ENCODE data around the gene CRACR2B. TPM values are rescaled to one million over a fixed set of nuclear protein-coding genes. Genes with fewer than 3 reads are reported as not detected.

The CRACR2B gene
- total RNA-seq, 4 donors from 2014 or later, result 82.7 to 373 (median 210) TPM

DNA sequence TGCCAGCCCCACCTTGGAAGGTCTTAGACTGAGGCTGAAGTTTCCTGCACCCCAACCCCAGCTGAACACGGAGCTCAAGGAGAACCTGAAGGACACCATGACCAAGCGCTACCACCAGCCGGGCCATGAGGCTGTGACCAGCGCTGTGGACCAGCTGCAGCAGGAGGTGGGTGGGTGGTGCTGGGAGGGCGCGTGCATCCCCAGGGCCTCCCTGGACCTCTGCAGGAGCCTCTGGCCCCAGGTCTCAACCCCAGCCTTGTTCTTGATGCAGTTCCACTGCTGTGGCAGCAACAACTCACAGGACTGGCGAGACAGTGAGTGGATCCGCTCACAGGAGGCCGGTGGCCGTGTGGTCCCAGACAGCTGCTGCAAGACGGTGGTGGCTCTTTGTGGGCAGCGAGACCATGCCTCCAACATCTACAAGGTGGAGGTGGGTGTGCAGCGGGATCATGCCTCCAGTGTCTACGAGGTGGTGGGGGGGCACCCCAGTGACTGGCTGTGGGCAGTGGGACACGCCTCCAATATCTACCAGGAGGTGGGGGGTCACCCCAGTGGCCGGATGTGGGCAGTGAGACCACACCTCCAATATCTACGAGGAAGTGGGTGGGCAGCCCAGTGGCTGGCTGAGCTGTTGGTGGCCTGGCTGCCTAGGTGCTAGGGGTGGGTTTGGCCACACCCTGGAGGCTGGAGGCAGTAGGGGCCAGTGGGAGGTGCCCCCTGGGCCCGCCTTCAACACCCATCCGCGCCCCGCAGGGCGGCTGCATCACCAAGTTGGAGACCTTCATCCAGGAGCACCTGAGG is 9.7 kb downstream of the CRACR2B start:
- peaks cover 0 to 16% (median 6%) of the 10 kb centered on the region in 4 donors for H3K36me3 ChIP-seq
- intact Hi-C loops (cut with DNase I; ENCODE audit: low total_unique reads) (no loop called here), in situ Hi-C loops (cut with MboI; ENCODE audit: low pct_ligation_motif_present in 1 of 4, low pct_unique_long_range_greater_than_20kb in 1 of 4, low sequenced_read_pairs in 3 of 4) (no loop called here)
- 83 to 84% methylated on average over 8 to 17 of the region's 22 CpGs for WGBS, 2 donors (ENCODE audit: low coverage in 1 of 2)
- TF ChIP-seq, protein P1, sequence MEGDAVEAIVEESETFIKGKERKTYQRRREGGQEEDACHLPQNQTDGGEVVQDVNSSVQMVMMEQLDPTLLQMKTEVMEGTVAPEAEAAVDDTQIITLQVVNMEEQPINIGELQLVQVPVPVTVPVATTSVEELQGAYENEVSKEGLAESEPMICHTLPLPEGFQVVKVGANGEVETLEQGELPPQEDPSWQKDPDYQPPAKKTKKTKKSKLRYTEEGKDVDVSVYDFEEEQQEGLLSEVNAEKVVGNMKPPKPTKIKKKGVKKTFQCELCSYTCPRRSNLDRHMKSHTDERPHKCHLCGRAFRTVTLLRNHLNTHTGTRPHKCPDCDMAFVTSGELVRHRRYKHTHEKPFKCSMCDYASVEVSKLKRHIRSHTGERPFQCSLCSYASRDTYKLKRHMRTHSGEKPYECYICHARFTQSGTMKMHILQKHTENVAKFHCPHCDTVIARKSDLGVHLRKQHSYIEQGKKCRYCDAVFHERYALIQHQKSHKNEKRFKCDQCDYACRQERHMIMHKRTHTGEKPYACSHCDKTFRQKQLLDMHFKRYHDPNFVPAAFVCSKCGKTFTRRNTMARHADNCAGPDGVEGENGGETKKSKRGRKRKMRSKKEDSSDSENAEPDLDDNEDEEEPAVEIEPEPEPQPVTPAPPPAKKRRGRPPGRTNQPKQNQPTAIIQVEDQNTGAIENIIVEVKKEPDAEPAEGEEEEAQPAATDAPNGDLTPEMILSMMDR (IDR thresholded peaks at IDR 0.05), result no peak
- TF ChIP-seq POLR2A (IDR thresholded peaks at IDR 0.05), result no peak
- no peak for TF ChIP-seq POLR2AphosphoS5 (IDR thresholded peaks at IDR 0.05)
- TF ChIP-seq EP300 (IDR thresholded peaks at IDR 0.05; ENCODE audit: low read depth), result no peak
- peaks cover 30 to 80% (median 56%) of the 10 kb centered on the region in 4 donors for H3K4me1 ChIP-seq
- H3K9me3 ChIP-seq, result no peaks in the 10 kb centered on the region
- peak overlapping the region in 1 of 4 donors; percentile 91 for H3K27ac ChIP-seq
- no peaks in the 10 kb centered on the region for H3K27me3 ChIP-seq
- no peak overlapping the region for H3K4me3 ChIP-seq
- DNase-seq, result no peak

DNA sequence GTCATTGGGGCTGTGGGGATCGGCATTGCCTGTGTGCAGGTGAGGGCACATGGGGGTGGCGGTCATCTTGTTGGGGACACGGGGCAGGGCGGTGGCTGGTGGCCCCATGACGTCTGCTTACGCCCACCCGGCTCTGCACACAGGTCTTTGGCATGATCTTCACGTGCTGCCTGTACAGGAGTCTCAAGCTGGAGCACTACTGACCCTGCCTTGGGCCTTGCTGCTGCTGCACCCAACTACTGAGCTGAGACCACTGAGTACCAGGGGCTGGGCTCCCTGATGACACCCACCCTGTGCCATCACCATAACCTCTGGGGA is 10.2 kb downstream of the CRACR2B start:
- peaks cover 29 to 80% (median 55%) of the 10 kb centered on the region in 4 donors for H3K4me1 ChIP-seq
- peaks cover 0 to 16% (median 6%) of the 10 kb centered on the region in 4 donors for H3K36me3 ChIP-seq
- TF ChIP-seq, protein P1 (IDR thresholded peaks at IDR 0.05), result no peak
- TF ChIP-seq POLR2A (IDR thresholded peaks at IDR 0.05), result no peak
- TF ChIP-seq POLR2AphosphoS5 (IDR thresholded peaks at IDR 0.05), result no peak
- TF ChIP-seq EP300 (IDR thresholded peaks at IDR 0.05; ENCODE audit: low read depth), result no peak
- DNase-seq, result no peak
- H3K4me3 ChIP-seq, result no peak overlapping the region
- intact Hi-C loops (cut with DNase I; ENCODE audit: low total_unique reads) (no loop called here), in situ Hi-C loops (cut with MboI; ENCODE audit: low pct_ligation_motif_present in 1 of 4, low pct_unique_long_range_greater_than_20kb in 1 of 4, low sequenced_read_pairs in 3 of 4) (no loop called here)
- 90% methylated on average over 8 of the region's 8 CpGs; no CpG with 5 or more reads in 1 of the 2 donors for WGBS, 2 donors (ENCODE audit: low coverage in 1 of 2)
- H3K27ac ChIP-seq, result peak overlapping the region in 3 of 4 donors; percentile 28 to 91 (median 36)
- no peaks in the 10 kb centered on the region for H3K9me3 ChIP-seq
- H3K27me3 ChIP-seq, result no peaks in the 10 kb centered on the region

DNA sequence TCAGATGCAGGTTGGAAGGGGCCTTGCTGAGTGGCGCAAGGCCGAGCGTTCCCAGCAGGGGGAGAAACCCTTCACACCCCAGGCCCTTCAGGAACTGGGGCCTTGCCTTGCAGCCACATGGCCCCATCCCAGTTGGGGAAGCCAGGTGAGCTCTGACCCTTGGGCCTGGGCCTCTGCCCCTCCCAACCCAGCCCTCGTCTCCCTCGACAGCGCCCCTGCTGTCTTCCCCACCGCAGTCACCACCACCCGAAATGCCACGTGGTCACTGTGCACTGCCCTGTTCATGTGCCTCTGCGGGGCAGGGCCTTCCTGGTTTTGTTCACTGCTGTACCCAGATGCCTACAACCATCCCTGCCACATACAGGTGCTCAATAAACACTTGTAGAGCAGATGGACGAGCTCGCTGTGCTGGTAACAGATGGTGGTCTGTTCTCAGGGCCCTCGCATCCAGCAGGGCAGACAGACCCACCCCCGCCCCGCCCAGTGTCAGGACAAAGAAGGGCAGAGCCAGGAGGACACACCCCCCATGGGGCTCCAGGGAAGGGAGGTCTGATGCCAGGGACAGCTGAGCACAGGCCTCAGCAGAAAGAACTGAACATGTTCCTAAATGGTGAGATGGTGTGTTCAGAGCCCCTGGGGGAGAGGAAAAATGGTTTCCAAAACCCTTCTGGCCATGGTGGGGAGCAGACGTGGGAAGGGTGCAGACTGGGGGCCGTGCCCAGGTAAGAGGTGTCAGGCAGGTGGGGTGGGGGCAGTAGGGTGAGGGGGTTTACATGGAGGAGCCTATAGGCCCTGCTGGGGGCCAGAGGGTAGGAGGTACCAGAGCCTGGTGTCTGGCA is 10.9 kb downstream of the CRACR2B start:
- peak overlapping the region; percentile 7 to 91 (median 32) for H3K27ac ChIP-seq
- peaks cover 25 to 87% (median 60%) of the 10 kb centered on the region in 4 donors for H3K4me1 ChIP-seq
- peaks cover 0 to 16% (median 6%) of the 10 kb centered on the region in 4 donors for H3K36me3 ChIP-seq
- H3K9me3 ChIP-seq, result no peaks in the 10 kb centered on the region
- in situ Hi-C loops (cut with MboI; ENCODE audit: low pct_ligation_motif_present in 1 of 4, low pct_unique_long_range_greater_than_20kb in 1 of 4, low sequenced_read_pairs in 3 of 4) (no loop called here), intact Hi-C loops (cut with DNase I; ENCODE audit: low total_unique reads) (no loop called here)
- TF ChIP-seq POLR2A (IDR thresholded peaks at IDR 0.05) (peak; percentile 19), EP300 (IDR thresholded peaks at IDR 0.05; ENCODE audit: low read depth) (no peak), POLR2AphosphoS5 (IDR thresholded peaks at IDR 0.05) (no peak)
- TF ChIP-seq, protein P1 (IDR thresholded peaks at IDR 0.05), result peak in 3 of 5 experiments; percentile 21 to 34 (median 33)
- DNase-seq, result peak; percentile 40
- H3K4me3 ChIP-seq, result no peak overlapping the region
- H3K27me3 ChIP-seq, result peaks cover 7% of the 10 kb centered on the region
- WGBS, 2 donors (ENCODE audit: low coverage in 1 of 2), result 55% methylated on average over 15 of the region's 17 CpGs; no CpG with 5 or more reads in 1 of the 2 donors

DNA sequence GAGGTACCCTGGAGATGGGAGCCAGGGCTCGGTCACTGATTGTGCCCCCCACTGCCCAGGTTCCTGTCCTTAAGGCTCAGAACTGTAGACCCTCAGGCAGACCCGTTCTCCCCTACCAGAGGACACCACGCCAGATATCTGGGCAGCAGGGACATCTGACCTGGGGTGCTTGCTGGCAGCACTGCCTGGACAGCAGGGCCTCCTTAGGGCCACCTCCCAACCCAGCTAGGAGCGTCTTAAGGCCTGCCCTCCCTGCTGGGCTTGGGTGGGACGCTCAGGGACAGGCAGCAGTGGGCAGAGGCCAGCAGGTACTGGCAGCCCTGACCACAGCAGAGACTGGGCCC is 11.5 kb downstream of the CRACR2B start:
- Histone ChIP-seq H3K36me3 (peaks cover 0 to 16% (median 6%) of the 10 kb centered on the region in 4 donors), H3K4me3 (no peak overlapping the region), H3K9me3 (no peaks in the 10 kb centered on the region), H3K4me1 (peaks cover 22 to 88% (median 60%) of the 10 kb centered on the region in 4 donors), H3K27me3 (peaks cover 11% of the 10 kb centered on the region), H3K27ac (peak overlapping the region in 3 of 4 donors; percentile 7 to 91 (median 28))
- TF ChIP-seq POLR2A (IDR thresholded peaks at IDR 0.05) (no peak), EP300 (IDR thresholded peaks at IDR 0.05; ENCODE audit: low read depth) (no peak), POLR2AphosphoS5 (IDR thresholded peaks at IDR 0.05) (no peak)
- TF ChIP-seq, protein P1 (IDR thresholded peaks at IDR 0.05), result no peak
- no peak for DNase-seq
- in situ Hi-C loops (cut with MboI; ENCODE audit: low pct_ligation_motif_present in 1 of 4, low pct_unique_long_range_greater_than_20kb in 1 of 4, low sequenced_read_pairs in 3 of 4) (no loop called here), intact Hi-C loops (cut with DNase I; ENCODE audit: low total_unique reads) (no loop called here)
- WGBS, 2 donors (ENCODE audit: low coverage in 1 of 2), result 95% methylated on average over 4 of the region's 5 CpGs; no CpG with 5 or more reads in 1 of the 2 donors

Data from transverse colon (tissue), 4 donors.